Glutamatergic neuron (in vitro differentiated cells): ENCODE measurements around the gene SLC38A8. TPM values are rescaled to one million over a fixed set of nuclear protein-coding genes. Genes with fewer than 3 reads are reported as not detected.

Experiments used
- DNase-seq: peaks from one replicate; pipeline ENCODE4 v3.0.0; 2022
- H3K27ac Mint-ChIP-seq: one replicate; pipeline ENCODE4 v1.8.0; 2020; ENCODE audit warnings: mild to moderate bottlenecking, mixed read lengths, inconsistent platforms; ENCODE audit not compliant: unreplicated experiment
- H3K27me3 Mint-ChIP-seq: one replicate; pipeline ENCODE4 v1.8.0; 2020; ENCODE audit warnings: mild to moderate bottlenecking, moderate library complexity, mixed read lengths, inconsistent platforms; ENCODE audit not compliant: unreplicated experiment
- H3K36me3 Mint-ChIP-seq: one replicate; pipeline ENCODE4 v1.8.0; 2020; ENCODE audit warnings: mild to moderate bottlenecking, mixed read lengths, inconsistent platforms; ENCODE audit not compliant: unreplicated experiment
- H3K4me1 Mint-ChIP-seq: one replicate; pipeline ENCODE4 v1.8.0; 2020; ENCODE audit warnings: mild to moderate bottlenecking, low read depth, mixed read lengths, inconsistent platforms; ENCODE audit not compliant: unreplicated experiment
- H3K4me3 Mint-ChIP-seq: one replicate; pipeline ENCODE4 v1.8.0; 2020; ENCODE audit warnings: mild to moderate bottlenecking, mixed read lengths, inconsistent platforms; ENCODE audit not compliant: unreplicated experiment
- H3K9me3 Mint-ChIP-seq: one replicate; pipeline ENCODE4 v1.8.0; 2020; ENCODE audit warnings: mild to moderate bottlenecking, moderate library complexity, mixed read lengths, inconsistent platforms; ENCODE audit not compliant: unreplicated experiment
- total RNA-seq: library from RNA; stranded (reverse); fragmentation: NEBNext Ultra II Directional; extraction: Animal tissue kit (Norgen Biotek cat#: 25700); gene quantifications from one replicate; pipeline ENCODE4 v1.2.1, GENCODE V29; 2021; ENCODE audit not compliant: unreplicated experiment
- TF ChIP-seq, protein P1 (sequence below): fragments of 200-600 bp; sonication (generic); IDR thresholded peaks from one replicate; pipeline ENCODE4 v1.5.0; 2021; ENCODE audit not compliant: partially characterized antibody, unreplicated experiment

SLC38A8 gene
- total RNA-seq, 1 donor from 2014 or later = not detected

DNA sequence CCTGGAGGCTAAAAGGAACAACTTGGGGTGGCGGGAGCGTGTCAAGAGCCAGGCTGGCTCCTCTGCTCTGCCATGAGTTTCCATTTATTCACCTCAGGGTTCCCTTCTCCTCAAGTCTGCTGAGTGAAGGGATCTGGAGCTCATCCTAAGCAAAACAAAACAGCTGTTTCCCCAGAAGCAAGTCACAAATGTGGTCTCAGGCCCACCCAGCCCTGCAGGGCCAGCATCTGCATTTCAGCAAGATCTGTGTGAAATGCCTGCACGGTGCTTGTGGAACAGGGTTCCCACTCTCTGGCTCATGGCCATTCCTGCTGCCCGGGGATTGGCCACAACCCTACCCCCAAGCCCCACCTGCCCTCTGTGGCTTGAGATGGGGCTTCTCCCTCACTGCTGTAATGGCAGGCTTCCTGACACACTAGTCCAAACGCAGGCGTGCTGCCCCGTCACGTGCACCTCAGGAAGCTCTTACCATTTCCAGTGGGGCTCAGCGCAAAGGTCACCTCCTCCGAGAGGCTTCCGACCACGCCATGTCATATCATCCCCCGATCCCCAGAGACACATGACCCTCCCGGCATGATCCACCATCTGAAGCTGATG is 2.3 kb downstream of the SLC38A8 start:
- Mint-ChIP-seq H3K27me3 (peaks cover 11% of the 10 kb centered on the region), H3K27ac (peak overlapping the region; percentile 10)

DNA sequence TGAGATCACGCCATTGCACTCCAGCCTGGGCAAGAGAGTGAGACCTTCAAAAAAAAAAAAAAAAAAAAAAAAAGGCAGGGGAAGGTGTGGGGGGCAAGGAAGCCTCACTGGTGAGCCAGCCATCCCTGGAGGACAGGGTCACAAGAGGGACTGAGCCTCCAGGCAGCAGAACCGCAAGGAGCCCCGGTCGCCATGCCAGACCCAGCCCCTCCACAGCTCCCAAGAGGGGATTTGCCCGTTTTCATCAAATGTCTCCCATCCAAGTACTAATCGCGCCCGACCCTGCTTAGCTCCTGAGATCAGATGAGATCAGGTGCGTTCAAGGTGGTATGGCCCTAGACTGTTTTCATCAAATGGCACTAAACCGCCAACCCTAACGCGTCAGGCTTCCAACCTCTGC is 2.9 kb downstream of the SLC38A8 start:
- no peak overlapping the region for H3K27ac Mint-ChIP-seq
- no peak overlapping the region for H3K4me3 Mint-ChIP-seq
- TF ChIP-seq, protein P1, sequence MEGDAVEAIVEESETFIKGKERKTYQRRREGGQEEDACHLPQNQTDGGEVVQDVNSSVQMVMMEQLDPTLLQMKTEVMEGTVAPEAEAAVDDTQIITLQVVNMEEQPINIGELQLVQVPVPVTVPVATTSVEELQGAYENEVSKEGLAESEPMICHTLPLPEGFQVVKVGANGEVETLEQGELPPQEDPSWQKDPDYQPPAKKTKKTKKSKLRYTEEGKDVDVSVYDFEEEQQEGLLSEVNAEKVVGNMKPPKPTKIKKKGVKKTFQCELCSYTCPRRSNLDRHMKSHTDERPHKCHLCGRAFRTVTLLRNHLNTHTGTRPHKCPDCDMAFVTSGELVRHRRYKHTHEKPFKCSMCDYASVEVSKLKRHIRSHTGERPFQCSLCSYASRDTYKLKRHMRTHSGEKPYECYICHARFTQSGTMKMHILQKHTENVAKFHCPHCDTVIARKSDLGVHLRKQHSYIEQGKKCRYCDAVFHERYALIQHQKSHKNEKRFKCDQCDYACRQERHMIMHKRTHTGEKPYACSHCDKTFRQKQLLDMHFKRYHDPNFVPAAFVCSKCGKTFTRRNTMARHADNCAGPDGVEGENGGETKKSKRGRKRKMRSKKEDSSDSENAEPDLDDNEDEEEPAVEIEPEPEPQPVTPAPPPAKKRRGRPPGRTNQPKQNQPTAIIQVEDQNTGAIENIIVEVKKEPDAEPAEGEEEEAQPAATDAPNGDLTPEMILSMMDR = no peak
- peaks cover 25% of the 10 kb centered on the region for H3K4me1 Mint-ChIP-seq
- DNase-seq = no peak
- H3K36me3 Mint-ChIP-seq = no peaks in the 10 kb centered on the region
- H3K27me3 Mint-ChIP-seq = peaks cover 11% of the 10 kb centered on the region
- H3K9me3 Mint-ChIP-seq = peaks cover 10% of the 10 kb centered on the region

More for the DNA sequence above, 2.3 kb downstream of the SLC38A8 start:
- H3K4me3 Mint-ChIP-seq = peak overlapping the region; percentile 28
- no peak for DNase-seq
- peaks cover 27% of the 10 kb centered on the region for H3K4me1 Mint-ChIP-seq
- TF ChIP-seq, protein P1 = no peak
- H3K36me3 Mint-ChIP-seq = no peaks in the 10 kb centered on the region
- peaks cover 10% of the 10 kb centered on the region for H3K9me3 Mint-ChIP-seq

DNA sequence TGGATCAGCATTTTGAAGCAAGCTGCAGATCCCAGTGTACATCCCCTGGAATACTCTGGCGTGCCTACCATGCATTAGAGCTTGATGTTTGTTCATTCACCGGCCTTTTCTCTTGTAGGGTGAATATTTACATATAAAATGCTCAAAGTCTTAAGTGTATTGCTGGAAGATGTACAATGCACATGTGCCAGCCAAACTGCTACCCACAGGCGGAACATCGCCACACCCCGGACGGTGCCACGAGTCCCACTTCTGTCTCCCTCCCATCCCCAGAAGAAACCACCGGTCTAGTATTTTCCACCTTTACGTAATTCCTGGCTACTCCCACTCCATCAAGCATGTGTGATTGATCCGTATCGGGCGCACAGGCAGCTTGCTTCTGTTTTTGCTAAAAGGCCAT is 4.1 kb downstream of the SLC38A8 start:
- peaks cover 11% of the 10 kb centered on the region for H3K9me3 Mint-ChIP-seq
- peaks cover 21% of the 10 kb centered on the region for H3K4me1 Mint-ChIP-seq
- peak overlapping the region; percentile 45 for H3K4me3 Mint-ChIP-seq
- no peaks in the 10 kb centered on the region for H3K36me3 Mint-ChIP-seq
- H3K27ac Mint-ChIP-seq = peak overlapping the region; percentile 83
- peaks cover 8% of the 10 kb centered on the region for H3K27me3 Mint-ChIP-seq
- TF ChIP-seq, protein P1 = no peak
- no peak for DNase-seq

DNA sequence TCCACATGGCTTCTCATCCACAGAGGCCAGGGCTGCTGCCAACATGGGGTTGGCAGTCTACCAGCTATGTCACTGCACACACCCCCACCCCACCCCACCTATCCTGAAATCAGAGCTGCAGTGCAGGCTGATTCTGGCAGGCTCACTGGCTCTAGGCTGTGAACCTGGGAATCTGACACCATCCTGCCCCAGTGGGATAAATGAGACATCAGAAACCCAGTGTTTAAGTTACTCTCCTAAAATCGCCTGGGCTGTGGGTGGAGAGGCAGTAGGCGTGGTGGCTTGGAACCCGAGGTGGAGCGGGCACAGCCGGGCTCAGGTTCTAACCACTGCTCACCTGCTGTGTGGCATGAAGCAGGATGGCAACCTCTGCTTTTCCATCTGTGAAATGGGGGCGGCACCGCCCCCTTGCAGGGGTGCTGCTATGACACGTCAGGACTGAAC is 5.6 kb downstream of the SLC38A8 start:
- peaks cover 13% of the 10 kb centered on the region for H3K9me3 Mint-ChIP-seq
- TF ChIP-seq, protein P1 = no peak
- no peak overlapping the region for H3K27ac Mint-ChIP-seq

DNA sequence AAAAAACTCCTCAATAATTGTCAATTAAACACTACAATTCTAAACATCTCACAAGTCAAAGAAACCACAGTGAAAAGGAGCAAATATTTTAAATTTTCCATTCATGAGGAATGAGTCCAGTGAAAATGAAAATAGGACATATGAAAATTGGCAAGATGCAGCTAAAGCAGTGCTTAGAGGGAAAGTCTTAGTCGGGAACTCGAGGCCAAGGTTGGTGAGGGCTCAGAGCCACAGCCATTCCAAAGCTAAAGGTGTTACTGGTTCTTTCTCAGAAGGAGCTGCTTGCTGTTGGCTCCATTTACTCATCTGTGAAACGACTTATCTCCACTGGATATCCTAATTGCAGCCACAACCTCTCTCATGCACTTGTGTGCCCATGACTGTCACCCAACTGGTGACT is 6.5 kb downstream of the SLC38A8 start:
- TF ChIP-seq, protein P1 = no peak
- Mint-ChIP-seq H3K36me3 (no peaks in the 10 kb centered on the region), H3K27ac (no peak overlapping the region), H3K9me3 (peaks cover 15% of the 10 kb centered on the region), H3K4me1 (peaks cover 23% of the 10 kb centered on the region), H3K4me3 (no peak overlapping the region), H3K27me3 (peaks cover 7% of the 10 kb centered on the region)
- DNase-seq = no peak

More for the DNA sequence above, 5.6 kb downstream of the SLC38A8 start:
- DNase-seq = no peak
- Mint-ChIP-seq H3K36me3 (no peaks in the 10 kb centered on the region), H3K4me1 (peaks cover 23% of the 10 kb centered on the region), H3K27me3 (peaks cover 6% of the 10 kb centered on the region), H3K4me3 (no peak overlapping the region)
